Activated CD8-positive, alpha-beta memory T cell treated with anti-CD3 and anti-CD28 coated beads for 1 hour (primary cell): ENCODE results near the gene PDE11A.

ENCODE experiments used
- DNase-seq, 2 donors: peaks; one replicate each; pipeline ENCODE4 v3.0.0-alpha.2; 2020; ENCODE audit warnings: low read depth in 1 of 2; ENCODE audit errors: extremely low read depth in 1 of 2

The PDE11A gene

GRCh38 chr2:177708660-177709444 lies 363.7 kb downstream of the PDE11A start:
- no peak for DNase-seq

GRCh38 chr2:177708106-177708505 lies 364.5 kb downstream of the PDE11A start:
- no peak for DNase-seq

GRCh38 chr2:177705511-177706173 lies 366.9 kb downstream of the PDE11A start:
- DNase-seq = no peak

GRCh38 chr2:177703159-177703558 lies 369.4 kb downstream of the PDE11A start:
- no peak for DNase-seq

GRCh38 chr2:177698281-177698680 lies 374.3 kb downstream of the PDE11A start:
- DNase-seq = no peak

- no peak for DNase-seq
Measured at GRCh38 chr2:177694348-177694747, 378.2 kb downstream of the PDE11A start.

GRCh38 chr2:177693658-177694339 lies 378.8 kb downstream of the PDE11A start:
- DNase-seq = no peak

GRCh38 chr2:177692783-177693269 lies 379.8 kb downstream of the PDE11A start:
- DNase-seq = no peak

- DNase-seq = no peak
Measured at GRCh38 chr2:177692042-177692782, 380.4 kb downstream of the PDE11A start.

- no peak for DNase-seq
Measured at GRCh38 chr2:177691177-177691576, 381.4 kb downstream of the PDE11A start.

GRCh38 chr2:177689623-177690022 lies 383.0 kb downstream of the PDE11A start:
- DNase-seq = no peak

GRCh38 chr2:177688844-177689243 lies 383.7 kb downstream of the PDE11A start:
- no peak for DNase-seq

- DNase-seq = no peak
Measured at GRCh38 chr2:177683661-177684069, 388.9 kb downstream of the PDE11A start.

- no peak for DNase-seq
Measured at GRCh38 chr2:177682836-177683660, 389.5 kb downstream of the PDE11A start.

- no peak for DNase-seq
Measured at GRCh38 chr2:177682006-177682405, 390.6 kb downstream of the PDE11A start.

- no peak for DNase-seq
Measured at GRCh38 chr2:177680866-177681712, 391.5 kb downstream of the PDE11A start.

- no peak for DNase-seq
Measured at GRCh38 chr2:177679611-177680605, 392.7 kb downstream of the PDE11A start.

GRCh38 chr2:177678939-177679338 lies 393.6 kb downstream of the PDE11A start:
- no peak for DNase-seq
